Right renal cortex interstitium (tissue), 3 donors: Measurements from ENCODE around the gene ANKS1A. TPM values are rescaled to one million over a fixed set of nuclear protein-coding genes. Genes with fewer than 3 reads are reported as not detected.
A peak's percentile ranks its signal among the peaks of the same experiment; 100 is the strongest.
"Not testable (repeated sequence)": the region's sequence is repeated elsewhere in the genome, so short reads cannot be mapped to it uniquely, and the experiment has no call there.

Experiments
- DNase-seq, 3 donors: peaks; one replicate each; pipeline ENCODE4 v3.0.0-alpha.2; 2013; ENCODE audit warnings: low read depth in 3 of 3, low spot score in 2 of 3
- polyA plus RNA-seq, 3 donors: library from polyadenylated mRNA; unstranded; fragments of 120-200 nt; gene quantifications; one replicate each; pipeline ENCODE4 v1.2.1, GENCODE V29; 2013; ENCODE audit not compliant: insufficient read length in 3 of 3

The ANKS1A gene
- 10 to 100 TPM; 31.2 to 43.8 (median 38.4) TPM for polyA plus RNA-seq

DNA sequence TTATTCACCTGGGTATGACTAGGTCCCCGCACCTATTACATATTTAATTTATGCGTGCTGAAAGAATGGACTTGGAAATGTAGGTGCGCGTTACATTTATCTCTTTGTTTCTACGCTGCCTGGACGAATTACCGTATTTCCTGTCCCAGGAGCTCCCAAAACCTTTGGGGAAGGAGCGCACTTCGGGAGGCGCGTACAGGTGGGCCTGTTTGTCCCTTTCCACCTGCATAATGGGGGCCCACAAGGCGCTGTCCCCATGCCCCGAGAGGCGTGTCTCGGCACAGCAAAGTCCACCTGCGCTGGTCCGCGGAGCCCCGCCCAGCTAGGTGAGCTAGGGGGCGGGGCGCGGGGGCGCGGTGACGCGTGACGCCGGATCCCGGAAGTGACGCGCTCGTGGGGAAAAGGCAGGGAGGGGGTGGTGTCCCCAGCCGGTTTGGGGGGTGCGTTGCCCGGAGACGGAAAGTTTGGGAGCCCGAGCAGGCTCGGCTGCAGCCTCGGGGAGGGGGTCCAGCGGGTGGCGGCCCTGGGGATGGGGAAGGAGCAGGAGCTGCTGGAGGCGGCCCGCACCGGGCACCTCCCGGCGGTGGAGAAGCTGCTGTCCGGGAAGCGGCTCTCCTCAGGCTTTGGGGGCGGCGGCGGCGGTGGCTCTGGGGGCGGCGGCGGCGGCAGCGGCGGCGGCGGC is at the start of gene ANKS1A:
Gene ANKS1A (plus strand): TSS at position 382 of the 682 bp plus-strand sequence. CDS start 148 bp downstream, at position 530.
- peak; percentile 69 to 72 (median 71) for DNase-seq

DNA sequence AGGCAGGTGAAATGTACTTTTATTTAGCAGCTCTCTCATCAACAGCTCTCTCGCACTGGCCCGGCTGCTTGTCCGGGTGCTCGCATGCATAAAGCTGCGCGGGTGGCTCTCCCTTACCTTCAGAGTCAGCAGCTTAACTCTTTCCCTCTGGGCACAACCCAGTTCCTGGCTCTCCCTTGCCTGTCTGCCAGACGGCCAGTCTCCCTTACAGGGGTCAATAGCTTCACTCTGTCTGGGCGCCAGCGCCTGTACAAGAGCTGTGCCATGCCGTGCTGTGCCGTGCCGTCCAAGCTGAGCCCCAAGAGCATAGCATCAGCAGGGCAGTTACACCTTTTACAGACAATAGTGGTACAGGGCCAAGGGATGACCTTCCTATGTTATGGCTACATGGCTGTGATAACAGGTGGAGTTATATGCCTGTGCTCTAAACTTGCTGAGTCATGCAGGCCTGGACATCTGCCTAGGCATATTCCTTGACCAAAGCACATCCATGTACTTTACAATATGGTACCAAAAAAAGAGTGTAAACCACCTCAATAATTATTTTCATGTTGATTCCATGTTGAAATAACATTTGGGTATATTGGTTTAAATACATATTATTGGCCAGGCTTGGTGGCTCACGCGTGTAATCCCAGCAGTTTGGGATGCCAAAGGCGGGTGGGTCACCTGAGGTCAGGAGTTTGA is 49.2 kb upstream of the ANKS1A start:
- DNase-seq, result no peak

GRCh38 chr6:34849066-34849465 is 40.0 kb upstream of the ANKS1A start:
- not testable (repeated sequence) for DNase-seq

GRCh38 chr6:34851361-34851760 is 37.7 kb upstream of the ANKS1A start:
- no peak for DNase-seq

DNA sequence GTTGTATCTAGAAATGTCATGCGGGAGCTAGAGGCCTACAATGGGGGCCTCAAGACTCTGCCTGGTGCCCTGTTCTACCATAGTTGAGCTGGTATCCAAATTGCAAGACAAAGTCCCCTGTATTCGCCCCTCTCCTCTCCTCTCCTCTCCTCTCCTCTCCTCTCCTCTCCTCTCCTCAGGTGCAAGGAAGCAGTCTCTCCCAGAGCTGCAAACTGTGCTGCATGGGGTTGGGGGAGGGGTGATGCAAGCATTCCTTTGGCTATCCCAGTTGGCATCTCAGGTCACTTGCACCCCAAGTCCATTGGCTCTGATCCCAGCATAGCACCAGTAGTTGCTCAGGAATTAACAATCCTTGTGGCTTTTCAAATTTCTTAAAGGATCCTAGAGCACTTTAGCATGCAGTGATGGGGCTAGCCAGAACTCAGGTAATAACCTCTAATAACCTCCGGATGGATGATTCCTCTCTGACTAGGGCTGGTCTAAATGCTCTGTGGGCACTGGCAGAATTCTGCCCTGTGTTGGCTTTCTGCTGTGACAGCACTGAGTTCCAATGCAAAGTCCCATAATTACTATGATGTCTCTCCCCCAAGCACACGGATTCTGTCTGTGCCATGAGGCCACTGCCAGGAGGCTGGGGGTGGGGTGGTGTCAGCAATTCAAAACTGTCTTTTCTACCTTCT is 36.5 kb upstream of the ANKS1A start:
- no peak for DNase-seq

GRCh38 chr6:34855463-34855862 is 33.6 kb upstream of the ANKS1A start:
- no peak for DNase-seq

DNA sequence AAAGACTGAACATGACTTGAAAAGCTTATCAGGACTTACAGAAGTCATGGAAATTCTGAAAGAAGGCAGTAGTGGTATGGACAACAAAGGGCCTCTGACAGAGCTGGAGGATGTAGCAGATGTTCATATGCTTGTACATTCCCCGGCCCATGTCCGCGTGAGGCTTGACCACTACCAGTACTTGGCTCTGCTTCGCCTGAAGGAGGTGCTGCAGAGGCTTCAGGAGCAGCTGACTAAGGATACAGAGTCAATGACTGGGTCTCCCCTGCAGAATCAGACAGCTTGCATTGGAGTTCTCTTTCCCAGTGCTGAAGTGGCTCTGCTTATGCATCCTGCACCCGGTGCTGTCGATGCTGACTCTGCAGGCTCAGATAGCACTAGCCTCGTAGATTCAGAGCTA is 30.4 kb upstream of the ANKS1A start:
- no peak for DNase-seq

DNA sequence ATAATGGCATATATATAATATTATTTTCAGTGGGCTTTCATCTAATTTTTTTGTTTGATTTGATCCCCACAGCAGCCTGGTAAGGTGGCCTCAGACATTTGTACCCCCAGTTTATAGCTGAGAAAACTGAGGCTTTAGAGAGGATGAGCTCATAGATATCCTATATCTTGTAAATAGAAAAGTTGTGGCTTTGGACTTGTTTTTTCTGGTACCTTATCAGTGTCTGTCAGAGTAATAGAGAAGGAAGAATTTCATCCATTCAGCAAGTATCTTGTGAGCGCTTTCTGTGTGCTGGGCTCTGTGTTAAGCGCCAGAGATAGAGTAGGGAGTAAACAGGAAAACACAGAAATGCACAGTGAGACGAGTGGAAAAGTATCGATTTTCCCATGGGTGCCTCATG is 29.1 kb upstream of the ANKS1A start:
- no peak for DNase-seq

DNA sequence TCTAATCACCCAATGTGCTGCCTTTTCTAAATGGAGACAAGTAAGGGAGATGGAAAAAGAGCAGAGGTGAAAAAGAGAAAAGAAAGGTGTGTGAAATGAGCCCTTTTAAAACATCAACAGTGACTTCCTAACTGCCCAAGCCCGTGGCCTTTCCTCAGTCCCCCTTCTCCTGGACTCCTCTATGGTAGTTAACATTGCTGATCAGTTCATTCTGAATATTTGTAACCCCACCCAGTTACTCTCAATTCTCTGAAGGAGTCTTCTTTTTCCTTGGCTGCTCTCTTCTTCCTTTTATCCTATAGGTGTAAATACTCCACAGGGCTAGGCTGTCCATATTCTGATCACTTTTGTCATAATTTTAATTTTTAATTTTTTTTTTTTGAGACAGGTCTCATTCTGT is 28.3 kb upstream of the ANKS1A start:
- DNase-seq, result no peak

DNA sequence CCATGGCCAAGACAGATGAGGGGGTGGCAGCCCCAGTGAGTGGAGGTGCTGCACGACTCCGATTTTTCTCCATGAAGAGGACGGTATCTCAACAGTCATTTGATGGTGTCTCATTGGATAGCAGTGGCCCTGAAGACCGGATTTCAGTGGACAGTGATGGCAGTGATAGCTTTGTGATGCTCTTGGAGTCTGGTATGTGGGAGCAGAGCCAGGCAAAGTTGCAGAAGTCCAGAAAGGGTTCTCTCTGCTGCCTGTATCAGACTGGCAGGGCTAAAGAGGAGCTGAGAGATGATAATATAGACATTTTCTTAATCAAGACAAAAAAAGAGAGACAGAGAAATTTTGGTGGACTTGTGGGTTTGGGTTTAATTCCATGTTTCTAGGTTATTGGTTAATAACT is 25.0 kb upstream of the ANKS1A start:
- no peak for DNase-seq

DNA sequence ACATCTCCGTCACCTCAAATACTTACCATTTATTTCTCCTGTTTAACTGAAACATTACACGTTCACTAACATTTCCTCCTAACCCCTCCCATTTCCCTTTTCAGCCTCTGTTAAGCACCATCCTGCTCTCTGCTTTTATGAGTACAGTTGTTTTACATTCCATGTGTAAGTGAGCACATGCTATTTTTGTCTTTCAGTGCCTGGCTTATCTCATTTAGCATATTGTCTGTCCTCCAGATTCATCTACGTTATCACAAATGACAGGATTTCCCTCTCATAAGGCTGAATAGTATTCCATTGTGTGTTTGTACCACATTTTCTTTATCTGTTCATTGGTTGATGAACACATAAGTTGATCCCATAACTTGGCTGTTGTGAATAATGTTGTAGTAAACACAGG is 23.9 kb upstream of the ANKS1A start:
- no peak for DNase-seq

DNA sequence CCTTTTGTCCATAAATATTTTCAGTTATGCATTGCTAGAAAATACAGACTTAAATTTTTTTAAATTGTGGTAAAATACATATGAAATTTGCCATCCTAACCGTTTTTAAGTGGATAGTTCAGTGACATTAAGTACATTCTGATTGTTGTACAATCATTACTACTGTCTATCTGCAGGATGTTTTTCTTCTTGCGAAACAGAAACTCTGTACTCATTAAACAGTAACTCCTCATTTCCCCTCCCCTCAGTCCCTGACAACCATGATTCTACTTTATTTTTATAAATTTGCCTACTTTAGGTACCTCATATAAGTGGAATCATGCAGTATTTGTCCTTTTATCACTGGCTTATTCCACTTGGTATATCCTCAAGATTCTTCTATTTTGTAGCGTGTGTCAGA is 22.5 kb upstream of the ANKS1A start:
- DNase-seq, result no peak

- no peak for DNase-seq
These were observed 21.6 kb upstream of the ANKS1A start for GRCh38 chr6:34867484-34867883.

DNA sequence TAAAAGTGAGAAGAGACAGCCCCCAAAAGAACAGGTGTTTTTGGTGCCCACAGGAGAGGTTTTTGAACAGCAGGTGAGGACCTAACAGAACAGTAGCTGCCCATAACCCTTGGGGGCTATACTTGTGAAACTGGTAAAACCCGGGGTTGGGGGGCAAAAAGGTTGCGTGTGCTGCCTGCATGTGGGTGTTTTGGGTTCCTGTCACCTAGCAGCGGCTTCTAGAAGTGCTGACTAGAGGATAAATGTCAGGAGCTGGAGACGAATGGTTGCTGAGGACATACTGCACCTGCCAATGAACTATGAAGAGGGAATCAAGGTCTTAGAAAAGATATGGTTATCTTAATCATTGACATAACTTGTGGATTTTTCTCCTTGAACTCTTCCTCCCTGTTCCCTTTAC is 17.2 kb upstream of the ANKS1A start:
- DNase-seq, result no peak

GRCh38 chr6:34872332-34872731 is 16.7 kb upstream of the ANKS1A start:
- no peak for DNase-seq

DNA sequence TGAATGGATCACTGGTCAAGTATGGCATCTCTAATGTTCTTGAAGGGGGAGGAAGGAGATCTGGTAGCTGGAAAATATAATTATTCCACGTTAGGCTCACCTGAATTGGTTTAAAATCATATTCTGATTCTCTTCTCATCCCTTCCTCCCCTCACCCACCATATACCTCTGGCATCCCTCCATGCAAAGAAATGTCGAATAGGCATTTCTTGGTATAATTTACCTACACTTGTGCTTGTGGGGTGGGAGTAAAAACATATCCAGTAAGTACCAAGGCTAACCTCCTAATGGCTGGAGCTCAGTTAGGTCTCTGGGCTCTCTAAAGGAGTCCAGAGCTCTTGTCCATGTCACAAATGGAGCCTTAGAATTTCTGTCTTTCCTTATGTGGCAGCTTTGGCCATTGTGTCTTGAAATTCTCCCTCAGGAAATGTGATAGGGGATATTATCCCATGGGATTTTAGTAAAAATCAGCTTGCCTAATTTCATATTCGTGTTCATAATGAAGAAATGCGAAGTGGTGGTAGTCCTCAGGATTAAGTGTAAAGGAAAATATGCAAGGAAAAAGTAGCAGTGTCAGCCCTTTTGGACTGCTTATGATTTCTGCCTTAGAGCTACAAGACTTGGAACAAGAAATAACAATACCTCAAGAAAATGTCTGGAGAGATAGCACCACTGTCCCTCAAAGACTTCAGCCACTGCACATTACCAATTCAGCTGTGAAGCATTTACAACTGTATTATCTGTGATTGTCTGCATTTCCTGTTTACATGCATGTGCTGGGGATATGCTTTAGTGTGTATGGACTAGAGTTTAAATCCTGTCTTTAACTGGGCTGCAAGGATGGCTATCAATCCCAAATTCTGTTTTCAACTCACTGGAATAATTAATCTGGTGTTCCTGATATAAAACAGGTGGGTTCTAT is 13.5 kb upstream of the ANKS1A start:
- no peak for DNase-seq

- DNase-seq, result no peak
These were observed 12.6 kb upstream of the ANKS1A start for GRCh38 chr6:34876472-34876871.

DNA sequence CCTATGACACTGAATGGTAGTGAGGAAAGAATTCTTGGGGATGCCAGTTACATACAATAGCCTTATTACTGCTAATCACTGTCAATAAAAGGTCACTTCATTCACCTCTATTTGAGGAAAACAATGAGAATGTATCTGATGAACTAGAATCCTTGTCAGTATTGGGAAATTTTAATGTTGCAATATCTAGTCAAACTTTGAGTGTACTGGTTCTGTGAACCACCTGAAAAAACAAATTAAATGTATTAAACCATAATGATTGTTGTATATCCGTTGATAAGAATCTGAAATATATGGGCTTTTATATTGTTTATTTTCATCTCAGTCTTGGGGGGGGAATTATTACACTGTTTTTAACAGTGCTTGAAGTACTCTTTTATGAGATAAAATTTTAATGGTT is 11.8 kb upstream of the ANKS1A start:
- DNase-seq, result no peak

- no peak for DNase-seq
These were observed 11.1 kb upstream of the ANKS1A start for GRCh38 chr6:34877869-34878485.

- DNase-seq, result not testable (repeated sequence)
These were observed 5.0 kb upstream of the ANKS1A start for GRCh38 chr6:34884073-34884472.
